C4-2B (cell line): ENCODE results near the gene ISCA1.
"Not testable (repeated sequence)": the region's sequence is repeated elsewhere in the genome, so short reads cannot be mapped to it uniquely, and the experiment has no call there.

Experiments used
- H3K27ac ChIP-seq: fragments of 450-650 bp; 2 replicates; pipeline ENCODE4 v1.5.1; 2017
- ZFX ChIP-seq: fragments of 450-650 bp; IDR thresholded peaks from 2 replicates; pipeline ENCODE4 v1.6.1; 2017
- TF ChIP-seq, protein P1 (sequence below): fragments of 450-650 bp; conservative IDR thresholded peaks from 2 replicates; pipeline ENCODE4 v1.5.1; 2017; ENCODE audit warnings: mild to moderate bottlenecking

Gene ISCA1

DNA sequence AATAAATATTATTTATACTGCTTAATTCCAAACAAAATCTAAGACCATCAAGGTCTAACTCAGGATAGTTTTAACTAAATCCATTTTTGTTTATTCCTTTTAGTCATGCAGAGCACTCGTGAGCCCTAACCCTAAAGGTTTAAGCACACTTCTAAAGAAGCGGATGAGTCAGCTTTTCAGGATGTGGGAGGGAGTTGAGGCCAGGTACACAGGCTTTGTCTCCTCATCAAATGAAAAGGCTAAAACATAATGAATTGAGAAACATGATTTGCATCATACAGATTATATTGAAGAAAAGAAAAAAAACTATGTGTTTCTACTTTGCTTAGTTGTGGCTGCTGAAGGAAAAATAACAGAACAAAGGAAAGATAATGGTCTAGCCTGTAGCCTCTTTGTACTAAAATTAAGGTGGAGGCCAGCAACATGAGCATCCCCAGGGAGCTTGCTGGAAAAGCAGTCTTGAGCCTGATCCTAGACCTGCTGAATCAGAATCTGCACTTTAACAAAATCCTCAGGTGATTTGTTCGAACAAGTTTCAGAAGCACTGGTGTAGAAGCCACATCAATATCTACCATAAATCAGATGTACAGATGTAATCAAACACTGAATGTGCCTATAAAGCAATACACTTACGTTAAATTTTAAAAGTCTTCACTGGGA, 21.1 kb upstream of the ISCA1 start:
- TF ChIP-seq, protein P1, sequence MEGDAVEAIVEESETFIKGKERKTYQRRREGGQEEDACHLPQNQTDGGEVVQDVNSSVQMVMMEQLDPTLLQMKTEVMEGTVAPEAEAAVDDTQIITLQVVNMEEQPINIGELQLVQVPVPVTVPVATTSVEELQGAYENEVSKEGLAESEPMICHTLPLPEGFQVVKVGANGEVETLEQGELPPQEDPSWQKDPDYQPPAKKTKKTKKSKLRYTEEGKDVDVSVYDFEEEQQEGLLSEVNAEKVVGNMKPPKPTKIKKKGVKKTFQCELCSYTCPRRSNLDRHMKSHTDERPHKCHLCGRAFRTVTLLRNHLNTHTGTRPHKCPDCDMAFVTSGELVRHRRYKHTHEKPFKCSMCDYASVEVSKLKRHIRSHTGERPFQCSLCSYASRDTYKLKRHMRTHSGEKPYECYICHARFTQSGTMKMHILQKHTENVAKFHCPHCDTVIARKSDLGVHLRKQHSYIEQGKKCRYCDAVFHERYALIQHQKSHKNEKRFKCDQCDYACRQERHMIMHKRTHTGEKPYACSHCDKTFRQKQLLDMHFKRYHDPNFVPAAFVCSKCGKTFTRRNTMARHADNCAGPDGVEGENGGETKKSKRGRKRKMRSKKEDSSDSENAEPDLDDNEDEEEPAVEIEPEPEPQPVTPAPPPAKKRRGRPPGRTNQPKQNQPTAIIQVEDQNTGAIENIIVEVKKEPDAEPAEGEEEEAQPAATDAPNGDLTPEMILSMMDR, result no peak
- no peak for TF ChIP-seq ZFX
- H3K27ac ChIP-seq, result no peak overlapping the region

DNA sequence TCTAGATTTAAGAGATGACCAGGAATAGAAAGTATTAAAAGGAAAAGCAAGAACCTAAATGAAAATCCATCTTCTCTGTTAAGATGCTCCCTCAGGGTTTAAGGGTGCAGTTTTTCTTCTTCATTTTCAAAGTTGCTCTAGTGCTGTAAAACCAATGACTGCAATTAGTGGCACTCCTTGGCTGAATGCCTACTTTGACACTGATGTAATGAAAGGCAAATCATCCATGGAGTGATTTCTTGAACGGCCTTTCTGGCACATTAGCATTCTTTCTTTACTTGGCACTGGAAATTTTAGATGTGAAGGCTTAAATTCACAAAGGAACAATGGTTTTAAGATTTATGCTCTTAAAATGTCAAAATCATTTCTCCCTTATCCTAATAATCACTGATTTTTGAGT, 19.3 kb upstream of the ISCA1 start:
- TF ChIP-seq ZFX, result no peak
- TF ChIP-seq, protein P1, result no peak
- H3K27ac ChIP-seq, result no peak overlapping the region

DNA sequence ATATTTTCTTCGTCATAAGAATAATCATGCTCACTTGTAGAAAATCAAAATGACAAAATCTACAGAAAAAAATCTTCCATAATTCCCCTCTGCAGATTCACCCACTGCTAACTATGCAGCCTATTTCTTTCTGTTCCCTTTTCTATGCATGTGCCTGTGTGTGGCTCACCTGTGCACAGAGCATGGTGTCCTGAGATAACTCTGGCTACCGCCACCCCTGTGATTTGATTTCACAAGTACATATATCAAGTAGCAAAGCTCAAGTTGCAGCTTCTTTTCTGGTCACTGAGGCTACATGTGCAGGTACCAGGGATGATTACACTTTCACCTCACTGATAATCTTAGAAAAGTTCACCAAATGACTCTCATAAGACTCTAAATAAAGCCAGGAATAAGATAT, 18.4 kb upstream of the ISCA1 start:
- no peak overlapping the region for H3K27ac ChIP-seq
- TF ChIP-seq ZFX, result no peak
- TF ChIP-seq, protein P1, result no peak

DNA sequence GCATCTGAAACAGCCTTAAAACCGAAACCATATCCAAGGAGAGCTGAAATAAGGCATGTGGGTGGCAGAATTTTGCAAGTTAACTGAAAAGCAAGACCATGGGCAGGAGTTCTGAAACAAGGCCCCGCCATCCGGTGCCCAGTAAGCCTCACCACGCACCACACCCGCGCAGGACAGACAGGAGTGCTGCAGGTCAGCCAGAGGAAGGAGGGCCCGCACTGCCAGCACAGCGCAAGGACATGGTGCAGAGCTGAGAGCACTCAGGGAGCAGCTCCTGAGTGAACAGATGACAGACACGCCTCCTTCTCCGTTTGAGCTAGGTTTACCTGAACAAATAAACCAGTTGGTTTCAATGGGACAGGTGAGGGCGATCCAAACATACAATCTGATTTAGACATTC, 16.5 kb upstream of the ISCA1 start:
- no peak overlapping the region for H3K27ac ChIP-seq
- TF ChIP-seq ZFX, result no peak
- TF ChIP-seq, protein P1, result no peak

DNA sequence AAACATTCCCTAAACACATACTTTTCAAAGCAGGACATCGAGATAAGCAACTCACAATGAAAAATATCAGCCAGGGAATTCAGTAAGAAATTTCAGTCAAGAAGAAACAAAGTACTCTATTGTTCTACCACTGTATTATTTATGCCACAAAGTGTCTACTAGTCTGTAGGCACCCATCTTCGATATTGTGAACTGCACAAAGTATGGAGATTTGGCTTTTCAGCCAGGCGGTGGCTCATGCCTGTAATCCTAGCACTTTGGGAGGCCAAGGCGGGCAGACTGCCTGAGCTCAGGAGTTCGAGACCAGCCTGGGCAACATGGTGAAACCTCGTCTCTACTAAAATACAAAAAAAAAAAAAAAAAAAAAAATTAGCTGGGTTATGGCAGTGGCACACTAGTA, 8.0 kb upstream of the ISCA1 start:
- not testable (repeated sequence) for H3K27ac ChIP-seq

DNA sequence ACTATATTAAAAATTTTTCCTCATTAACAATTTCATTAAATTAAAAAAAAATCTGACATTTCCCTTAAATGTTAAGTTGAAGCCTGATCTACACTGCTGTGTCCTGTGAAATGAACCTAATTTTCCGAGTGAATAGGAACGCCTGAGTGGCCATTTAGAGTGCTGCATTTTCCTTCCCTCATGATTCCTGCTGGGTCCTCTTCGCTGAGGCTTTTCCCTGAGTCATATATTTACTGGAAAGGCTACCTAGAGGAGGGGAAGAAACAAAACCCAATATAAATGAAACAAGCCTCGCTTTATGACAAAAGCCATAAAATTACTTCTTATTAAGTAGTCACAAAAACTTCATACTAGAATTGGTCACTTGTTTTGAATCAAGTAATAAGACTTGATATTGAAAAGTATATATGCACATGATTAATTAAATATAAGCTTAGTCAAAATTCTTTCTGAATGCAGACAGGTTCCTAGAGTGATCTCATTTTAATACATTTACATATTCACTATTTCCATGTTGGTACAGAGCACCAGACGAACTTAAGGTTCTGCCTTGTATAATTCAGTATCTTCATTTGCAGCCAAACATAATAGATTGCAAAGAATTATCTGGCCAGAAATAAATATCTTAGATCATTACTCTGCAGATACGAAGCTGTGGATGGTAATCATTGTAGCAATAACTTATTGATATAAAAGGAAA, 6.3 kb upstream of the ISCA1 start:
- no peak for TF ChIP-seq ZFX
- TF ChIP-seq, protein P1, result no peak
- H3K27ac ChIP-seq, result no peak overlapping the region

DNA sequence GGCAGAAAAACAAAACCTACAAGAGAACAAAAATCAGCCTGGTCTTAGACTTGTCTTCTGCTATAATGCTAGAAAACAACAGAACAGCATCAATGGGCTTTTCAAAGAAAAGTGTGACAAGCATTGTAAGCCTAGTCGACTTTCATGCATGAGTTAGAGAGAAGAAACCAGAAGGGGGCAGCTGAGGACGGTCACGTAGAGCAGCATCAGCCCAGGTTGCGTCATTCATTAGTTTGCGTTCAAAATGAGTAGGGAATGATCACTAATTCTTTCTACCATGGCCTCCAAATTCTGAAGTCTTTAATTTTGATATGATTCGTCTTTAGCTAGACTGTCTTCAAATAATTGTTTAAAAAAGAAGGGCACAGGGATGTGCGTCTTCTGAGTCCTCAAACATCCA, 4.7 kb upstream of the ISCA1 start:
- no peak overlapping the region for H3K27ac ChIP-seq
- TF ChIP-seq, protein P1, result peak; percentile 44
- no peak for TF ChIP-seq ZFX

DNA sequence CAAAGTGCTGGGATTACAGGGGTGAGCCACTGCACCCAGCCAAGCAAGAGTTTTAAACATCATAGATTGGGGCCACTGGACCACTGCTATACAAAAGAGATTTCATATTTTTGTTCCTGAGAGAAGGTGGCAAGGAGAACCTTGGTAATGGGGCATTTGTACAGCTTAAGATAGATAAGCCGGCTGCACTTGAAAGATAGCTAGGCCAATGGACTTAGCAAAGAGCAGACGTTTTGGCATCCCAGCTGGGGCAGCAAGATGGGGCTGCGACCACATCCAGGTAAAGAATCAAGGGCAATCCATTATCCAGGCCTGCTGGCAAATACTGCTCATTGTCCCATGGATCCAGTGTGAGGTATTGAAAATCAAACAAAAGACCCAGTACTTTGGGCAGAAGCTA, 3.9 kb upstream of the ISCA1 start:
- TF ChIP-seq, protein P1, result no peak
- TF ChIP-seq ZFX, result no peak
- H3K27ac ChIP-seq, result no peak overlapping the region
